ENCODE data around the gene GMDS.
A peak's percentile ranks its signal among the peaks of the same experiment; 100 is the strongest.

GMDS gene

GRCh38 chr6:2008383-2008976 lies 236.9 kb downstream of the GMDS start:
- TF ChIP-seq CTCF (IDR thresholded peaks at IDR 0.05; ENCODE audit: insufficient read depth, low read depth, low read length, missing control alignments), result no peak
- H3K4me3 ChIP-seq (ENCODE audit: low read depth, low read length), result no peak overlapping the region

GRCh38 chr6:2007165-2007564 lies 238.2 kb downstream of the GMDS start:
- DNase-seq (ENCODE audit: low read depth), result no peak
- no peak overlapping the region for H3K4me3 ChIP-seq (ENCODE audit: low read depth, low read length)
- TF ChIP-seq CTCF (IDR thresholded peaks at IDR 0.05; ENCODE audit: insufficient read depth, low read depth, low read length, missing control alignments), result no peak

More at GRCh38 chr6:2008383-2008976, 236.9 kb downstream of the GMDS start:
- no peak for DNase-seq (ENCODE audit: low read depth)

- no peak for DNase-seq (ENCODE audit: low read depth)
- no peak for TF ChIP-seq CTCF (IDR thresholded peaks at IDR 0.05; ENCODE audit: insufficient read depth, low read depth, low read length, missing control alignments)
- H3K4me3 ChIP-seq (ENCODE audit: low read depth, low read length), result no peak overlapping the region
Measured at GRCh38 chr6:2004888-2005287, 240.5 kb downstream of the GMDS start.

GRCh38 chr6:2000962-2001361 lies 244.4 kb downstream of the GMDS start:
- no peak for TF ChIP-seq CTCF (IDR thresholded peaks at IDR 0.05; ENCODE audit: insufficient read depth, low read depth, low read length, missing control alignments)
- DNase-seq (ENCODE audit: low read depth), result no peak
- no peak overlapping the region for H3K4me3 ChIP-seq (ENCODE audit: low read depth, low read length)

- no peak for TF ChIP-seq CTCF (IDR thresholded peaks at IDR 0.05; ENCODE audit: insufficient read depth, low read depth, low read length, missing control alignments)
- H3K4me3 ChIP-seq (ENCODE audit: low read depth, low read length), result no peak overlapping the region
- no peak for DNase-seq (ENCODE audit: low read depth)
Measured at GRCh38 chr6:1997702-1998101, 247.7 kb downstream of the GMDS start.

GRCh38 chr6:1995636-1996035 lies 249.8 kb downstream of the GMDS start:
- peak; percentile 30 for TF ChIP-seq CTCF (IDR thresholded peaks at IDR 0.05; ENCODE audit: insufficient read depth, low read depth, low read length, missing control alignments)
- H3K4me3 ChIP-seq (ENCODE audit: low read depth, low read length), result no peak overlapping the region
- DNase-seq (ENCODE audit: low read depth), result peak; percentile 38

GRCh38 chr6:1993042-1993441 lies 252.4 kb downstream of the GMDS start:
- DNase-seq (ENCODE audit: low read depth), result no peak
- H3K4me3 ChIP-seq (ENCODE audit: low read depth, low read length), result no peak overlapping the region
- TF ChIP-seq CTCF (IDR thresholded peaks at IDR 0.05; ENCODE audit: insufficient read depth, low read depth, low read length, missing control alignments), result no peak
